Endothelial cell of umbilical vein (primary cell): ENCODE results near the gene SLC19A1. TPM values are rescaled to one million over a fixed set of nuclear protein-coding genes. Genes with fewer than 3 reads are reported as not detected.

ENCODE experiments used
- BruUV-seq: library from RNA; stranded (reverse); fragments of 400-500 nt; replicated peaks from 2 replicates; lab custom pipeline; 2021; lab: Mats Ljungman, UMichigan
- CTCF ChIA-PET: fragments of 300-600, 350-600 bp; sonication (Branson Sonifier 250); formaldehyde crosslinking; loops from one replicate; lab custom pipeline; 2021; ENCODE audit warnings: antibody characterized with exemption, inconsistent platforms; lab: Charles Lee
- POLR2A ChIA-PET: fragments of 300-600, 350-600 bp; sonication (Branson Sonifier 250); formaldehyde crosslinking; loops from one replicate; lab custom pipeline; 2021; ENCODE audit warnings: antibody characterized with exemption, inconsistent platforms; lab: Charles Lee
- DNase-seq: peaks from one replicate; pipeline ENCODE4 v3.0.0-alpha.2; 2011; ENCODE audit warnings: low read depth, low spot score
- FAIRE-seq: peaks from 2 replicates; lab custom pipeline; 2011; peaks lifted over from hg19 to GRCh38; lab: Jason Lieb, UNC
- H2AFZ ChIP-seq: 2 replicates; pipeline ENCODE4 v1.6.0; 2012; ENCODE audit warnings: low read depth, low read length, control low read depth, inconsistent platforms
- H3K27ac ChIP-seq: 2 replicates; pipeline ENCODE4 v1.5.1; 2011; ENCODE audit warnings: low read depth, mild to moderate bottlenecking, control low read depth, low read length, moderate library complexity; ENCODE audit not compliant: insufficient read depth
- H3K27me3 ChIP-seq, 2 experiments: 2 replicates each; pipeline versions ENCODE4 v1.6.0 to v1.6.1; 2011; ENCODE audit warnings: low read length in 2 of 2, mixed read lengths in 1 of 2; ENCODE audit not compliant: control insufficient read depth in 2 of 2, insufficient read depth in 2 of 2
- H3K36me3 ChIP-seq, 2 experiments: 2 replicates in 1 of 2; 3 replicates in 1 of 2; pipeline ENCODE4 v1.5.1; 2011; ENCODE audit warnings: low read length in 2 of 2, mild to moderate bottlenecking in 1 of 2, moderate library complexity in 1 of 2; ENCODE audit not compliant: control insufficient read depth in 2 of 2, insufficient read depth in 2 of 2; ENCODE audit errors: extremely low read depth in 1 of 2
- H3K4me1 ChIP-seq: 3 replicates; pipeline ENCODE4 v1.5.1; 2011; ENCODE audit warnings: mild to moderate bottlenecking, low read length; ENCODE audit not compliant: control insufficient read depth, insufficient read depth; ENCODE audit errors: extremely low read depth
- H3K4me2 ChIP-seq: 2 replicates; pipeline ENCODE4 v1.6.1; 2011; ENCODE audit warnings: low read length, control low read depth, mixed read lengths; ENCODE audit not compliant: insufficient read depth
- H3K4me3 ChIP-seq, 3 experiments: fragments of 200-600 bp in 1 of 3; sonication (generic), shearing (Covaris generic) in 1 of 3; replicated peaks in 1 of 3; 2 replicates each; pipeline ENCODE4 v1.5.1; 2011 to 2016; ENCODE audit warnings: control low read depth in 3 of 3, low read length in 3 of 3, mild to moderate bottlenecking in 2 of 3, inconsistent platforms in 1 of 3, low read depth in 1 of 3, moderate library complexity in 1 of 3; ENCODE audit not compliant: insufficient read depth in 1 of 3
- H3K79me2 ChIP-seq: 2 replicates; pipeline ENCODE4 v1.6.0; 2012; ENCODE audit warnings: low read length, inconsistent platforms; ENCODE audit not compliant: control insufficient read depth, insufficient read depth
- H3K9ac ChIP-seq: replicated peaks from 2 replicates; pipeline ENCODE3; 2011; ENCODE audit warnings: low read length, control low read depth; ENCODE audit not compliant: insufficient read depth; ENCODE audit errors: extremely low read depth
- H3K9me1 ChIP-seq: replicated peaks from 3 replicates; pipeline ENCODE4 v1.6.0; 2011; ENCODE audit warnings: mild to moderate bottlenecking, low read length; ENCODE audit not compliant: control insufficient read depth, insufficient read depth; ENCODE audit errors: extremely low read depth
- H3K9me3 ChIP-seq: replicated peaks from 2 replicates; pipeline ENCODE4 v1.5.1; 2012; ENCODE audit warnings: low read length, inconsistent platforms; ENCODE audit not compliant: control insufficient read depth, insufficient read depth
- H4K20me1 ChIP-seq: replicated peaks from 2 replicates; pipeline ENCODE3; 2011; ENCODE audit warnings: mild to moderate bottlenecking, low read length; ENCODE audit not compliant: control insufficient read depth, insufficient read depth; ENCODE audit errors: extremely low read depth
- CTCF ChIP-seq, 2 donors: IDR thresholded peaks; 1 replicate in 1 of 2; 2 replicates in 1 of 2; pipeline ENCODE4 v1.5.1; 2011; ENCODE audit warnings: low read length in 2 of 2, mild to moderate bottlenecking in 2 of 2, moderate library complexity in 2 of 2, control low read depth in 1 of 2, inconsistent platforms in 1 of 2, low read depth in 1 of 2; ENCODE audit not compliant: insufficient read depth in 1 of 2; ENCODE audit errors: extremely low read depth in 1 of 2
- EZH2 ChIP-seq: IDR thresholded peaks from 2 replicates; pipeline ENCODE4 v1.6.1; 2012; ENCODE audit warnings: borderline replicate concordance, low read depth, mild to moderate bottlenecking, moderate library complexity, low read length, inconsistent platforms; ENCODE audit not compliant: severe bottlenecking
- FOS ChIP-seq: IDR thresholded peaks from 2 replicates; pipeline ENCODE4 v1.6.1; 2011; ENCODE audit warnings: mild to moderate bottlenecking, low read length, moderate library complexity, borderline replicate concordance; ENCODE audit not compliant: insufficient read depth
- GATA2 ChIP-seq: IDR thresholded peaks from 2 replicates; pipeline ENCODE4 v1.7.0; 2011; ENCODE audit warnings: low read depth, mild to moderate bottlenecking, moderate library complexity, mixed read lengths, low read length; ENCODE audit not compliant: insufficient read length, insufficient read depth
- JUN ChIP-seq: IDR thresholded peaks from 2 replicates; pipeline ENCODE4 v1.6.1; 2011; ENCODE audit warnings: borderline replicate concordance, low read depth; ENCODE audit not compliant: insufficient read length, insufficient read depth
- MAX ChIP-seq: IDR thresholded peaks from 2 replicates; pipeline ENCODE4 v1.6.1; 2011; ENCODE audit not compliant: insufficient read depth, insufficient read length
- POLR2AphosphoS5 ChIP-seq: IDR thresholded peaks from 2 replicates; pipeline ENCODE4 v1.6.1; 2012; ENCODE audit warnings: low read depth, mild to moderate bottlenecking, control low read depth, low read length, moderate library complexity; ENCODE audit not compliant: insufficient read depth
- dilution Hi-C: fragments of 300-500 bp; cut with MboI; formaldehyde crosslinking; loops from one replicate; pipeline ENCODE4 v1.15.0; 2019; ENCODE audit warnings: low sequenced_read_pairs; ENCODE audit not compliant: extremely low pct_ligation_motif_present
- intact Hi-C: fragments of 100-400 bp; cut with micrococcal nuclease; formaldehyde crosslinking; loops from one replicate; pipeline ENCODE4 v1.10.0; 2022
- polyA plus RNA-seq, 4 experiments: library from polyadenylated mRNA; depleted of rRNA in 3 of 4; stranded (reverse) in 3 of 4; unstranded in 1 of 4; fragments of >200 nt; gene quantifications; 2 replicates each; pipeline versions ENCODE4 v1.2.1 to v1.2.3, GENCODE V29; 2011 to 2012; ENCODE audit warnings: missing spikeins in 1 of 4
- total RNA-seq: library from RNA; stranded (reverse); gene quantifications from 2 replicates; pipeline ENCODE4 v1.2.3, GENCODE V29; 2021

The SLC19A1 gene
- total and polyA plus RNA-seq, 2 donors (not counting 3 experiments of a cell fraction or from before 2014, with no cell fraction given): 36.3 to 54.6 TPM

- Histone ChIP-seq H3K9me3 (no peaks in the 10 kb centered on the region), H2AFZ (no peak overlapping the region), H3K36me3 (no peaks in the 10 kb centered on the region), H3K79me2 (no peaks in the 10 kb centered on the region), H3K4me2 (no peak overlapping the region), H3K9me1 (no peaks in the 10 kb centered on the region), H4K20me1 (no peaks in the 10 kb centered on the region), H3K4me1 (peaks cover 5% of the 10 kb centered on the region), H3K9ac (no peak overlapping the region), H3K27ac (no peak overlapping the region), H3K27me3 (peaks cover 11 to 21% of the 10 kb centered on the region in 2 experiments), H3K4me3 (no peak overlapping the region)
- dilution Hi-C loops: no loop called here
- FAIRE-seq (no peak), DNase-seq (no peak)
- TF ChIP-seq FOS (no peak), JUN (no peak)
- ChIA-PET CTCF (interaction anchor here (0.9 to 3.5 kb wide), 5 partner anchors 27 to 322 kb away, joined by 3 to 46 read pairs (median 4); no protein-coding TSS in a partner anchor), POLR2A (no interaction called here)
- intact Hi-C loops: no loop called here
- BruUV-seq: no TSS peak
Observed at GRCh38 chr21:45558044-45558721, 15.9 kb upstream of the SLC19A1 start.

GRCh38 chr21:45557616-45558043 is 15.4 kb upstream of the SLC19A1 start:
- H3K27me3 ChIP-seq: peaks cover 8 to 16% of the 10 kb centered on the region in 2 experiments
- FAIRE-seq (no peak), DNase-seq (no peak)
- H2AFZ ChIP-seq: no peak overlapping the region
- no peaks in the 10 kb centered on the region for H3K9me3 ChIP-seq
- H3K4me1 ChIP-seq: peaks cover 5% of the 10 kb centered on the region
- intact Hi-C loops (loop anchor here (2.0 kb wide), 1 partner anchor 85 kb away; the partner anchor contains the start of gene PCBP3), dilution Hi-C loops (no loop called here)
- ChIA-PET POLR2A (no interaction called here), CTCF (interaction anchor here (1.2 to 3.5 kb wide), 7 partner anchors 15 to 323 kb away, joined by 3 to 46 read pairs (median 7); no protein-coding TSS in a partner anchor)
- no peak overlapping the region for H3K4me2 ChIP-seq
- H3K9ac ChIP-seq: no peak overlapping the region
- BruUV-seq: no TSS peak
- no peaks in the 10 kb centered on the region for H3K79me2 ChIP-seq
- no peaks in the 10 kb centered on the region for H3K36me3 ChIP-seq
- H3K27ac ChIP-seq: no peak overlapping the region
- H3K9me1 ChIP-seq: no peaks in the 10 kb centered on the region
- TF ChIP-seq FOS: no peak
- no peak for TF ChIP-seq GATA2
- TF ChIP-seq CTCF (IDR thresholded peaks at IDR 0.05; ENCODE audit: extremely low read depth in 1 of 2, insufficient read depth in 1 of 2, low read depth in 1 of 2, low read length in 2 of 2): no peak
- no peak for TF ChIP-seq JUN
- TF ChIP-seq MAX: no peak
- no peak for TF ChIP-seq EZH2
- TF ChIP-seq POLR2AphosphoS5: no peak
- no peaks in the 10 kb centered on the region for H4K20me1 ChIP-seq
- H3K4me3 ChIP-seq: no peak overlapping the region
